SK-N-MC (cell line): ENCODE data around the gene PRR33.
"Not testable (repeated sequence)": the region's sequence is repeated elsewhere in the genome, so short reads cannot be mapped to it uniquely, and the experiment has no call there.

Experiments used
- DNase-seq: peaks from one replicate; pipeline ENCODE4 v3.0.0-alpha.2; 2011; ENCODE audit warnings: low read depth, low spot score
- H3K27ac ChIP-seq: fragments of 200-600 bp; sonication (generic); 2 replicates; pipeline ENCODE4 v1.5.1; 2016; ENCODE audit warnings: mixed run types
- H3K36me3 ChIP-seq: fragments of 200-600 bp; sonication (generic); 2 replicates; pipeline ENCODE4 v1.6.1; 2017; ENCODE audit warnings: antibody characterized with exemption, low read length, mixed read lengths; ENCODE audit not compliant: insufficient read depth
- H3K4me3 ChIP-seq: fragments of 200-600 bp; sonication (generic); 2 replicates; pipeline ENCODE4 v1.5.1; 2016
- H3K9ac ChIP-seq: fragments of 200-600 bp; sonication (generic); 2 replicates; pipeline ENCODE4 v1.8.0; 2017; ENCODE audit warnings: mixed run types, mixed read lengths; ENCODE audit not compliant: insufficient read length
- H3K9me3 ChIP-seq: fragments of 200-600 bp; sonication (generic); 2 replicates; pipeline ENCODE4 v1.6.1; 2017; ENCODE audit warnings: low read depth, mild to moderate bottlenecking, antibody characterized with exemption, low read length, moderate library complexity, mixed read lengths
- EZH2 ChIP-seq: fragments of 200-600 bp; sonication (generic); IDR thresholded peaks from one replicate; pipeline ENCODE4 v1.6.1; 2017; ENCODE audit warnings: antibody characterized with exemption
- FOXP2 ChIP-seq: optimal IDR thresholded peaks from 2 replicates; pipeline ENCODE3; 2011; ENCODE audit warnings: mild to moderate bottlenecking, moderate library complexity; ENCODE audit not compliant: insufficient read depth; ENCODE audit errors: extremely low read length, control extremely low read depth
- POLR2AphosphoS5 ChIP-seq: IDR thresholded peaks from 2 replicates; pipeline ENCODE4 v1.6.1; 2012; ENCODE audit warnings: mild to moderate bottlenecking, low read depth, low read length, borderline replicate concordance

The PRR33 gene

DNA sequence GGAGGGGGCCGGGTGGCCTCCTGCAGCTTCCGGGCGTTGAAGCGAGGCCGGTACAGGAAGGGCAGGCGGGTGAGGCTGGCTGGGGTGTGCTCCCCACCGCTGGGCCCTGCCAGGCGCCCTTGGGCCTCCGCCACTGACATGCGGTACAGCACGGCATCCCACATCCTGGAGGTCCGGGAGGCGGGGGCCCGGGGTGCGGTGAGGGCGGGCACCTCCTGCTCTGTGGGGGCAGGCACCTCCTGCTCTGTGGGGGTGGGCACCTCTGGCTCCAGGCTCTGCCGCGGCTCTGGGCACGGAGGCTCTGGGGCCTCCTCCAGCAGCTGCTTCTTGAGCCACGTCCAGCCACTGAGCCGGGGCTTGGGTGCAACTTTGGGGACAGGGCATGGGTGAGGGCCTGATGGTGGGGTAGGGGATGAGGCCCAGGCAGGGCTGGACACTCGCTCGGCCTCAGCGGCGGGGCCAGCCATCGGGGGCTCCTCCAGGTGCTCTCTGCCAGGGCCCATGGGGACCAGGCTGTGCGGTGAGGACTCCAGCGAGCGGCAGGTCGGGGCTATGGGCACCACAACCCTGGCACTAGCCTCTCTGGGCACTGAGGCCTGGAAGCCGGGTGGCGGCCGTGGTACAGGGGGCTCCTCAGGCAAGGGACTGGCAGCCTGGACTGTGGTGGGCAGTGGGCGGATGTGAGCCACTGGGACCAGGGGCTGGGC is 2.3 kb downstream of the PRR33 start:
- TF ChIP-seq EZH2 (no peak), POLR2AphosphoS5 (no peak), FOXP2 (no peak)
- H3K9ac ChIP-seq: no peak overlapping the region
- no peak overlapping the region for H3K27ac ChIP-seq
- H3K9me3 ChIP-seq: no peaks in the 10 kb centered on the region
- no peak overlapping the region for H3K4me3 ChIP-seq
- no peaks in the 10 kb centered on the region for H3K36me3 ChIP-seq
- DNase-seq: no peak

DNA sequence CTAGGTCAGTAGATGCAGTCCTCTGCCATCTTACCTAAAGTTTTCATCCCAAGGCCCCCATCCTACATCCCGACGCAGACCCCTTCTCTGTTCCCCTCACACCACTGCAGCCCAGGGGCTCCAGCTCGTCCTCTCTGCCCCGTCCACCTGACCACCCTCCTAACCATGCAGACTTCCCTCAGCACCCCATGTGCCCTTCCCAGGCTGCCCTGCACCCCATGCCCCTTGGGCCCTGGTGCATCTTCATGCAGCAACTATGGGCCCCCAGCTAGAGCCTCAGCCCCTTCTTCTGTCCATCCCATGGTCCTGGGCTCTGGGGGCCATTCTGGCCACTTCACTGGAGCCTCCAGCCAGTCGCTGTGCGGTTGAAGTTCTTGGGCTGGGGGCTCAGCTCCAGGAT is 2.9 kb downstream of the PRR33 start:
- H3K9me3 ChIP-seq: no peaks in the 10 kb centered on the region
- no peaks in the 10 kb centered on the region for H3K36me3 ChIP-seq
- H3K4me3 ChIP-seq: no peak overlapping the region
- H3K9ac ChIP-seq: no peak overlapping the region
- DNase-seq: no peak
- TF ChIP-seq EZH2 (no peak), POLR2AphosphoS5 (no peak), FOXP2 (no peak)
- no peak overlapping the region for H3K27ac ChIP-seq

- Histone ChIP-seq H3K9ac (no peak overlapping the region), H3K9me3 (no peaks in the 10 kb centered on the region), H3K27ac (no peak overlapping the region), H3K4me3 (no peak overlapping the region), H3K36me3 (no peaks in the 10 kb centered on the region)
- DNase-seq: no peak
- TF ChIP-seq EZH2: no peak
- no peak for TF ChIP-seq FOXP2
- no peak for TF ChIP-seq POLR2AphosphoS5
Observed at GRCh38 chr11:1888347-1888753, 3.3 kb downstream of the PRR33 start.

DNA sequence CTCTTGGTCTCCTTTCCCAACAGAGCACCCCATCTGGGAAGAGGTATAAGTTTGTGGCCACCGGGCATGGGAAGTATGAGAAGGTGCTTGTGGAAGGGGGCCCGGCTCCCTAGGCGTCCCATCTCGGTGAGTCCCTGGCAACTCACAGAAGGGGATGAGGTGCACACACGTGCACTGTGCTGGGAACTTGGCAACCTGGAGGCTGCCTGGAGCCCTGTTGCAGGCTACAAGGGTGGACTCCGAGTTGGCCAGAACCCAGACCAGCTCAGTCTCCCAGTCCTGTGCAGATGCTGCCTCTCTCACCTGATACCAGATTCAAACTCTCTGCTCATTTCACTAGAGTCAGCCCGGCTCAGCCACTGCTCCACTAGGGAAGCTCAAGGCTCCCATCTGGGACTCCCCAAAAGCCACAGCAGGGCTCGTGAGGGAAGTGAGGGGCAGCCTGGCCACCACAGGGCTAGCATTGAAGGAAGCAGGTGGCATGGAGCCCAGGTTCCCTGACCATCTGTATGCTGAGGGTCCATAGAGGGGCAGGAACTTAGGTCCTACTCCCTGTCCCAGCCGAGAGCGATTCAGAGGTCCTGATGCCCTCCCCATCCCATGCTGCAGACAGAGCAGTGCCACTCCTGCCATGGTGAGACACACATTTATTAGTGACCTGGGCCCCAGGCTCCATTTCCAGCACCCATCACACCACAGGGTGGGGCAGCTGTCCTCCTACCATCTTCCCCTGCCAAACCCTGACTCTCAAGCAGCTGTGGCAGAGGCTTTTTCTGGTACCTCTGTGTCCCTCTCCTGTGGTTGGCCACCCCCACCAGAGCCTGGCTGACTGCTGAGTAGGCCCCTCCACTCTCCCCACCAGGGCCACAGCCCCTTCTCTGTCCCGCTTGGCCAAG is 4.0 kb downstream of the PRR33 start:
- DNase-seq: no peak

DNA sequence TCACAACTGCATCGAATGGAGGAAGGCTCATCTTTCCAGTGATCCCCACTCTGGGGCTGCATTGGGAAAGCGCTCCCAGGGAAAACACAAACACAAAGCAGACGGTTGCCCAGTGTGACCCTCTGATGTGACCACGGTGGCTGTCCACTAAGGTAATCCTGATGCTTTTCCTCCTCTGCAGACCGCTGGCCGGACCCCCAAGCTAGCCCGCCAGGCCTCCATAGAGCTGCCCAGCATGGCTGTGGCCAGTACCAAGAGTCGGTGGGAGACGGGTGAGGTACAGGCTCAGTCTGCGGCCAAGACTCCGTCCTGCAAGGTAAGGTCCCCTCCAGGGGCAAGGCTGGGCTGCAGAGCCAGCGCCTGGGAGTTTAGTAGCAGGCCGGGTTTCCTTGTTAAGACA is 5.1 kb downstream of the PRR33 start:
- DNase-seq, H3K4me3 ChIP-seq, H3K9me3 ChIP-seq, H3K36me3 ChIP-seq, H3K9ac ChIP-seq, H3K27ac ChIP-seq: not testable (repeated sequence)

More for the DNA sequence above, 4.0 kb downstream of the PRR33 start:
- Histone ChIP-seq H3K4me3 (no peak overlapping the region), H3K9ac (no peak overlapping the region), H3K9me3 (no peaks in the 10 kb centered on the region), H3K36me3 (no peaks in the 10 kb centered on the region), H3K27ac (no peak overlapping the region)
- no peak for TF ChIP-seq POLR2AphosphoS5
- TF ChIP-seq FOXP2: no peak
- TF ChIP-seq EZH2: no peak

GRCh38 chr11:1884303-1884700 is 7.4 kb downstream of the PRR33 start:
- no peak for DNase-seq
- H3K4me3 ChIP-seq: no peak overlapping the region
- H3K9me3 ChIP-seq: no peaks in the 10 kb centered on the region
- no peak overlapping the region for H3K9ac ChIP-seq
- H3K27ac ChIP-seq: no peak overlapping the region
- no peak for TF ChIP-seq POLR2AphosphoS5
- TF ChIP-seq FOXP2: no peak
- TF ChIP-seq EZH2: no peak
- H3K36me3 ChIP-seq: no peaks in the 10 kb centered on the region

DNA sequence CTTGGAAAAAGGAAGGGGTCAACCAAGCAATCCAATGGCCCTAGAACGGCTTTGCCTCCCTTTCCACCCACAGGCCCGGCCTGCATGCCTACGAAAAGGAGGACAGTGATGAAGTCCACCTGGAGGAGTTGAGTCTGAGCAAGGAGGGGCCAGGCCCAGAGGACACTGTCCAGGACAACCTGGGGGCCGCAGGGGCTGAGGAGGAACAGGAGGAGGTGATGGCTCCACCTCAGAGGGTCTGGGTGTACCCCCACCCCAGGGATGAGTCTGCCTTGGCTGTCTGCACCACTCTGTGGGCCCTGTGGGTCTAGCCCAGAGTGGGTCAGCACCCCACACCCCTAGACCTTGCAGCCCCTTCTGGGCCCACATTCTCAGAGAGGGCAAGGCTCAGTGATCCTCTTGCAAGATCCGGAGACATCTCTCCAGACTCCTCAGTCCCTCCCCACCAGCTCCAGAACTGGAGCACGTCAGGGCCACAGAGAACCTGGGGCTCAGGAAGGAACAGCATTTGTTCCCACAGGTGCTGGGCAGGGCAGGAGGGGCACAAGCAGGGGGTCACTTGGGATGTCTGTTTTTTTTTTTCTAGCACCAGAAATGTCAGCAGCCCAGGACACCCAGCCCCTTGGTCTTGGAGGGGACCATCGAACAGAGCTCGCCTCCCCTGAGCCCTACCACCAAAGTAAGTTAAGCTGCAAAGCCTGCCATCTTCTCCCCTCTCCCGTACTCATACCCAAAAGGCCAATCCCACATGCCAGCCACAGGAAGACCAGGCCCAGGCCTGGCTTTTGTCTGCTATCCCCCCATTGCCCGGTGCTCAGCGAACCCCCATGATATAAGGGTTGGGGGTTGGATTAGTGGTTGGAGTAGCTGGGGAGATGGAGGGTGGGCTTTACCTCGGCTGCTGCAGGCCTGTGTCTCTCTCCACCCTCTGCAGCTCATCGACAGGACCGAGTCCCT is 8.1 kb downstream of the PRR33 start:
- TF ChIP-seq POLR2AphosphoS5: no peak
- TF ChIP-seq FOXP2: no peak
- TF ChIP-seq EZH2: no peak
- DNase-seq: no peak

More for the DNA sequence above, 8.1 kb downstream of the PRR33 start:
- H3K9ac ChIP-seq: no peak overlapping the region
- H3K4me3 ChIP-seq: no peak overlapping the region
- no peaks in the 10 kb centered on the region for H3K9me3 ChIP-seq
- H3K36me3 ChIP-seq: no peaks in the 10 kb centered on the region
- no peak overlapping the region for H3K27ac ChIP-seq
